DND-41 (cell line): Measurements from ENCODE around the gene FSCB.

Source experiments
- ATAC-seq: fragments of 200-7000 bp; cut with Tn5 transposase; 3 replicates; pipeline ENCODE4 v1.9.1; 2021; ENCODE audit warnings: low read depth; ENCODE audit not compliant: insufficient read depth
- DNase-seq: peaks from one replicate; pipeline ENCODE4 v3.0.0-alpha.2; 2020
- H2AFZ ChIP-seq: 2 replicates; pipeline ENCODE4 v1.6.0; 2012; ENCODE audit warnings: low read depth, low read length
- H3K27ac ChIP-seq: 2 replicates; pipeline ENCODE4 v1.5.1; 2012; ENCODE audit warnings: low read length, inconsistent platforms
- H3K27me3 ChIP-seq: fragments of 200-600 bp; sonication (generic); 2 replicates; pipeline ENCODE4 v1.6.0; 2012; ENCODE audit warnings: low read length, mild to moderate bottlenecking, inconsistent platforms; ENCODE audit not compliant: insufficient read depth, poor library complexity
- H3K36me3 ChIP-seq: 2 replicates; pipeline ENCODE4 v1.5.1; 2012; ENCODE audit warnings: low read length, inconsistent platforms; ENCODE audit not compliant: insufficient read depth
- H3K4me1 ChIP-seq: 2 replicates; pipeline ENCODE4 v1.5.1; 2012; ENCODE audit warnings: mild to moderate bottlenecking, low read length; ENCODE audit not compliant: insufficient read depth
- H3K4me2 ChIP-seq: 2 replicates; pipeline ENCODE4 v1.6.0; 2012; ENCODE audit warnings: mild to moderate bottlenecking, moderate library complexity, low read length, inconsistent platforms; ENCODE audit not compliant: insufficient read depth
- H3K4me3 ChIP-seq, 2 experiments: fragments of 200-600 bp in 1 of 2; shearing (Covaris generic) in 1 of 2; 2 replicates each; pipeline ENCODE4 v1.5.1; 2012 to 2016; ENCODE audit warnings: inconsistent platforms in 2 of 2, low read length in 2 of 2, mild to moderate bottlenecking in 2 of 2, low read depth in 1 of 2, moderate library complexity in 1 of 2
- H3K79me2 ChIP-seq: 2 replicates; pipeline ENCODE4 v1.6.0; 2012; ENCODE audit warnings: low read length, inconsistent platforms; ENCODE audit not compliant: insufficient read depth
- H3K9ac ChIP-seq: 2 replicates; pipeline ENCODE4 v1.6.0; 2012; ENCODE audit warnings: low read depth, mild to moderate bottlenecking, inconsistent platforms, low read length, moderate library complexity
- H3K9me3 ChIP-seq: 2 replicates; pipeline ENCODE4 v1.5.1; 2012; ENCODE audit warnings: low read length, moderate library complexity, mild to moderate bottlenecking, inconsistent platforms; ENCODE audit not compliant: insufficient read depth, severe bottlenecking
- H4K20me1 ChIP-seq: 2 replicates; pipeline ENCODE4 v1.6.0; 2012; ENCODE audit warnings: low read length; ENCODE audit not compliant: insufficient read depth
- CTCF ChIP-seq: IDR thresholded peaks from 2 replicates; pipeline ENCODE4 v1.5.1; 2012; ENCODE audit warnings: borderline replicate concordance, low read length, moderate library complexity, mild to moderate bottlenecking; ENCODE audit not compliant: poor library complexity, severe bottlenecking; ENCODE audit errors: extremely low read depth
- EZH2 ChIP-seq: IDR thresholded peaks from 3 replicates; pipeline ENCODE4 v1.6.1; 2012; ENCODE audit warnings: borderline replicate concordance, low read depth, mild to moderate bottlenecking, moderate library complexity, low read length, inconsistent platforms; ENCODE audit not compliant: severe bottlenecking

The FSCB gene

GRCh38 chr14:44477953-44478352 lies 29.1 kb downstream of the FSCB start:
- H3K4me3 ChIP-seq = no peak overlapping the region
- no peak overlapping the region for H3K27ac ChIP-seq
- no peak overlapping the region for H3K9ac ChIP-seq
- no peaks in the 10 kb centered on the region for H4K20me1 ChIP-seq
- H3K4me1 ChIP-seq = no peaks in the 10 kb centered on the region
- no peak for ATAC-seq
- no peaks in the 10 kb centered on the region for H3K9me3 ChIP-seq
- H3K27me3 ChIP-seq = no peaks in the 10 kb centered on the region
- H3K36me3 ChIP-seq = no peaks in the 10 kb centered on the region
- DNase-seq = no peak
- H2AFZ ChIP-seq = no peak overlapping the region
- H3K79me2 ChIP-seq = no peaks in the 10 kb centered on the region
- H3K4me2 ChIP-seq = no peak overlapping the region
- TF ChIP-seq CTCF (no peak), EZH2 (no peak)

GRCh38 chr14:44468771-44469170 lies 38.3 kb downstream of the FSCB start:
- Histone ChIP-seq H3K27me3 (no peaks in the 10 kb centered on the region), H3K4me1 (no peaks in the 10 kb centered on the region), H2AFZ (no peak overlapping the region), H3K9me3 (no peaks in the 10 kb centered on the region), H3K4me3 (no peak overlapping the region), H3K9ac (no peak overlapping the region), H3K79me2 (no peaks in the 10 kb centered on the region), H3K36me3 (no peaks in the 10 kb centered on the region), H4K20me1 (no peaks in the 10 kb centered on the region), H3K27ac (no peak overlapping the region), H3K4me2 (no peak overlapping the region)
- TF ChIP-seq CTCF = no peak
- no peak for TF ChIP-seq EZH2
- DNase-seq (no peak), ATAC-seq (no peak)

GRCh38 chr14:44463356-44464004 lies 43.6 kb downstream of the FSCB start:
- Histone ChIP-seq H4K20me1 (no peaks in the 10 kb centered on the region), H3K36me3 (no peaks in the 10 kb centered on the region), H3K79me2 (no peaks in the 10 kb centered on the region), H3K27ac (no peak overlapping the region), H2AFZ (no peak overlapping the region), H3K27me3 (no peaks in the 10 kb centered on the region), H3K4me1 (no peaks in the 10 kb centered on the region), H3K4me2 (no peak overlapping the region), H3K9me3 (no peaks in the 10 kb centered on the region), H3K9ac (no peak overlapping the region), H3K4me3 (no peak overlapping the region)
- ATAC-seq (no peak), DNase-seq (no peak)
- no peak for TF ChIP-seq CTCF
- no peak for TF ChIP-seq EZH2

GRCh38 chr14:44462381-44462780 lies 44.7 kb downstream of the FSCB start:
- H3K27me3 ChIP-seq = no peaks in the 10 kb centered on the region
- H2AFZ ChIP-seq = no peak overlapping the region
- no peak overlapping the region for H3K4me3 ChIP-seq
- H3K9me3 ChIP-seq = no peaks in the 10 kb centered on the region
- no peak for ATAC-seq
- H3K4me2 ChIP-seq = no peak overlapping the region
- H4K20me1 ChIP-seq = no peaks in the 10 kb centered on the region
- DNase-seq = no peak
- no peaks in the 10 kb centered on the region for H3K79me2 ChIP-seq
- H3K4me1 ChIP-seq = no peaks in the 10 kb centered on the region
- no peaks in the 10 kb centered on the region for H3K36me3 ChIP-seq
- TF ChIP-seq CTCF (no peak), EZH2 (no peak)
- no peak overlapping the region for H3K9ac ChIP-seq
- no peak overlapping the region for H3K27ac ChIP-seq
